ENCODE measurements around the gene ADAMTS20.
"Not testable (repeated sequence)": the region's sequence is repeated elsewhere in the genome, so short reads cannot be mapped to it uniquely, and the experiment has no call there.

Gene ADAMTS20

GRCh38 chr12:43462741-43463140, 89.3 kb downstream of the ADAMTS20 start:
- DNase-seq: no peak

DNA sequence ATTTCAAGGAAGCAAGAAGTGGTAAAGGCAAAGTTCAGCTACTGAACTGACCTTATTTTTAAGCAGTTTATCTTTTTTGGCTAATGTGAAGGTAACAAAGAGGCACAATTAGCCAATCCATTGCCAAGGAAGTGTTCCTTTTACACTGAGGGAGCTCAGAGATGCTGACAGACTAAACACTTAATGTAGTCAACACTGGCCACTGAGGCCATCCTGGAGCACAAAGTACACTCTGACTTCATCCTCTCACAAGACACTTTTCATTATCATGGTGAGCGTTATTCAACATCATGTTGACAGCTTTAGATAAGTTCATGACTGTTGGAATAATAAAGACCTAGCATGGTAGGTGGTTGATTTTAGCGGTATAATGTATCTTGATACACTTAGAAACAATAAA, 89.9 kb downstream of the ADAMTS20 start:
- no peak for DNase-seq

DNA sequence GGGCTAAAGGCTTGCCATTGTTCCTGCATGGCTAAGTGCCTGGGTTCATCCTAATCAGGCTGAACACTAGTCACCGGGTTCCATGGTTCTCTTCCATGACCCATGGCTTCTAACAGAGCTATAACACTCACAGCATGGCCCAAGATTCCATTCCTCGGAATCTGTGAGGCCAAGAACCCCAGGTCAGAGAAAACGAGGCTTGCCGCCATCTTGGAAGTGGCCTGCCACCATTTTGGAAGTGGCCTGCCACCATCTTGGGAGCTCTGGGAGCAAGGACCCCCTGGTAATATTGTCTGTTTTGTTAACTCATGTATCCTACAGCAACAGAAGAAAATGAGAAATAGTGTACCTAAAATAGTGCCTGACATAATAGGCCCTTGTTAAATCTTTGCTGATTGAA, 92.7 kb downstream of the ADAMTS20 start:
- DNase-seq: no peak

- no peak for DNase-seq
Measured at GRCh38 chr12:43453761-43454160, 98.2 kb downstream of the ADAMTS20 start.

GRCh38 chr12:43444940-43445564, 107.0 kb downstream of the ADAMTS20 start:
- DNase-seq: peak; percentile 66

DNA sequence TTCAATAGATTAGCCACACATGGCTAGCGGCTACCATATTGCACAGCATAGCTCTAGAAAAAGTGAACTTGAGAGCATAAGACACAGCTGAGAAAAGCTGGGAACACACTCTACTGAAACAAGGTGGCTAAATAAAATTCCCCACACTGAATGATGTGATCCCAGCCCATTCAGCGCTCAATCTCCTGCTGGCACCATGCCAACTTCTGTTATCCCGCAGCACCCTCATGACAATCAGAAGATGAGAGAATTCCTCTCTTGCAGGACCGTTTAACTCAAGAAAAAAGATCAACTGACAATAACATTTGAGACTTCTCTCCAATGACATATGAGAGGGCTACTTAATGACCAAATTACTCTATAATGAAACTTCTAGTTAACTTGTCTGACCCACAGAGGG, 115.4 kb downstream of the ADAMTS20 start:
- DNase-seq: no peak

DNA sequence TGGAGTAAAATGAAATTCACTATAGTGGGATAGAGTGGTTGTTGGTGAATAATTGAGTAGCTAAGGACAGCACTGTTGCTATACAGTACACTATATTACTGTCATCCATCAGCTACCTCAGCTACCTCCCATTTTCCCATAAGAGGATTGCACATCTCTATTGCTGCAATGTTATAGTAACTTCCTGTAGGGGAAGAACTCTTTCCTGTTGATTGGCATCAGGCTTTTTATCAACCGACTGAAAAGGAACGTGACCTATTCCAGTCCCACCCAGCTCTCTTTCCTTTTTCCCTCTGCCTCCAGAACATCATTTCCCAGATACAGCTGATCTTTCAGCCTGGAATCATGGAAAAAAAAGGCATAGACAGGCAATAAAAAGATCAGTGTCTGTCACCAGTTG, 117.4 kb downstream of the ADAMTS20 start:
- no peak for DNase-seq

GRCh38 chr12:43428088-43428600, 123.9 kb downstream of the ADAMTS20 start:
- no peak for DNase-seq

DNA sequence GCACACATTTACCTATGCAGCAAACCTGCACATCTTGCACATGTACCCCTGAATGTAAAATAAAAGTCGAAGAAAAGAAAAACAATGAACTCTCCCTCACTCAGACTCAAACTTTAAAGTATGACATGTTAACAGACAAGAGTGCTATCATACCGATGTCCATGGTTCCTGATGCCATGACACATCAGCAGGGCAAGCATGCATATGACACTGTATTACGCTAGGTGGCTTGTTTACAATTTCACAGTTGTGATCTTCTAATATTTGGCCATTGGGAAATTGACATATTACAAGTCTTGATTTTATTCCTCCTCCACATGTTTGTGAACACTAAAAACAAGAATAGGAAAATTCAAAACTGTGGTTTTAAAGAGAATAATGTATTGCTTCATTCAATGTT, 126.6 kb downstream of the ADAMTS20 start:
- DNase-seq: no peak

GRCh38 chr12:43416981-43417380, 135.0 kb downstream of the ADAMTS20 start:
- DNase-seq: no peak

- DNase-seq: no peak
Measured at GRCh38 chr12:43407816-43408645, 144.0 kb downstream of the ADAMTS20 start.

DNA sequence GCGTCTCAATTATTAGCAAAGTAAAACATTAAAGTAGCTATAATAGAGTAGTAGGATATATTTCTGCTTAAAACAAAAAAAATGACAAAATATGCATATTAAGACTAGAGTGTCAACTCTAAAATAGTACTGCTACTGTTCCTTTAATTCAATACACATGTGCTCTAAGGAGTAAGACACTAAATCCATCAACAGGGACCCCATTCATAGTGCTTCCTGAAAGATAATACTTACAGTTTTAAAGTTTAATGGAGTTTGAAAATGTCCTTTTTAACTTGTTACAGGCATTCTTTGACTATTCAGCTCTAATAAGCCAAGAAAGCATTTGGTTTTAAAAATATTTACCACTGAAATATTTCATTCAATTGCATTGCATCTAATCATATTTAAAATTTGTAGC, 145.2 kb downstream of the ADAMTS20 start:
- no peak for DNase-seq

GRCh38 chr12:43402436-43402835, 149.6 kb downstream of the ADAMTS20 start:
- DNase-seq: no peak

- DNase-seq: no peak
Measured at GRCh38 chr12:43401096-43401495, 150.9 kb downstream of the ADAMTS20 start.

GRCh38 chr12:43396671-43397070, 155.3 kb downstream of the ADAMTS20 start:
- DNase-seq: no peak

GRCh38 chr12:43392116-43392515, 159.9 kb downstream of the ADAMTS20 start:
- DNase-seq: no peak

DNA sequence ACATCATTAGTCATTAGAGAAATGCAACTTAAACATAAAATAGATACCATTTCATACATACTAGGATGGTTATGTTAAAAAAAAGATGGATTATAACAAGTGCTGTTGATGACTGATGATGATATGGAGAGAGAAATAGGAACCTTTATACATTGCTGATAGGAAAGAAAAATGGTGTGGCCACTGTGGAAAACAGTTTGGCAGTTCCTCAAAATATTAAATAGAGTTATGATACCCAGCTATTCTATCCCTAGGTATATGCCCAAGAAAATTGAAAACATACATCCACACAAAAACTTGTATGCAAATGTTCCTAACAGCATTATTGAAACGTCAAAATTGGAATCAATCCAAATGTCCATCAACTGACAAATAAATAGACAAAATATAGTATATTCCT, 170.1 kb downstream of the ADAMTS20 start:
- no peak for DNase-seq

DNA sequence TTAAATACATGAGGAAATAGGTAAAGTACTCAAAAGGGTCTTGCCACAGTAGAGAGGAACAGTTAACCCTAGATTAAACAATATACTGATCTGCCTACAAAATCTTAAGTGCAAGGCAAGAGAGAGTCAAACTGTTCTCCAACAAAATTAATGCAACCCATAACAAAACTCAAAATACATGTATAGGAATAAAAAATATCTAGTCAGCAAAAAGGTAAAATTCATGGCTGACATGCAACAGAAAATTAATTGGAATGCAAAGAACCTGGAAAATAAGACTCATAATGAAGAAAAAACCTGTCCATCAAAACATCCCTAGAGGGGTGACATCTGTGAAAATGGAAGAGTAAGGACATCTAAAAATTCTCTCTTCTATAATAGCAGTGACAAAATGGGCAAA, 173.6 kb downstream of the ADAMTS20 start:
- no peak for DNase-seq

DNA sequence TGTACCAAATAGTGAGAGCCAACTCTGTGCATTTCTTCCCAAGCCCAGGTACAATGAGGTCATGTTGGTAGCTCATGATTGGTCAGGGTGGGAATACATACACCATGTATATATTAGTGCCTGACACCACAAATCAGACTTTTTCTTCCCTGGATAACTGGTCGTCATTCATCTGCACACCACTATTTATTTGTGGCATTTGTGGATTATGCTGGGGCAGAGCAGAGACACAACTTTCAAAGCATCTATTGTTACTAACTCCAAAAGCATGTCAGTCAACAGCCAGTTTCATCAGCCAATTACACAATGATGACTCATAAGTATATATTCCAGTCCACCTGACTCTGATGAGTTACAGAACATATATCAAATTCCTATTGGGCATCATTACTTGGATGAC, 181.7 kb downstream of the ADAMTS20 start:
- DNase-seq: no peak

- no peak for DNase-seq
Measured at GRCh38 chr12:43362910-43363694, 188.9 kb downstream of the ADAMTS20 start.

- no peak for DNase-seq
Measured at GRCh38 chr12:43361031-43361710, 190.8 kb downstream of the ADAMTS20 start.

GRCh38 chr12:43360001-43360400, 192.0 kb downstream of the ADAMTS20 start:
- DNase-seq: not testable (repeated sequence)

GRCh38 chr12:43357141-43357540, 194.9 kb downstream of the ADAMTS20 start:
- no peak for DNase-seq

Measured in hematopoietic multipotent progenitor cell treated with erythropoietin and hydrocortisone succinate and interleukin-3 and kit ligand, for 8 days (in vitro differentiated cells).